ENCODE measurements around the gene AHCYL2.

AHCYL2 gene

GRCh38 chr7:129240119-129240820 is 15.4 kb downstream of the AHCYL2 start:
- no peaks in the 10 kb centered on the region for H3K9me3 ChIP-seq (ENCODE audit: insufficient read depth, low read depth, low read length)
- no peaks in the 10 kb centered on the region for H4K20me1 ChIP-seq (ENCODE audit: insufficient read depth, low read length, poor library complexity, severe bottlenecking)
- no peak for TF ChIP-seq EZH2phosphoT487 (IDR thresholded peaks at IDR 0.05; ENCODE audit: borderline replicate concordance)
- TF ChIP-seq, protein P1, sequence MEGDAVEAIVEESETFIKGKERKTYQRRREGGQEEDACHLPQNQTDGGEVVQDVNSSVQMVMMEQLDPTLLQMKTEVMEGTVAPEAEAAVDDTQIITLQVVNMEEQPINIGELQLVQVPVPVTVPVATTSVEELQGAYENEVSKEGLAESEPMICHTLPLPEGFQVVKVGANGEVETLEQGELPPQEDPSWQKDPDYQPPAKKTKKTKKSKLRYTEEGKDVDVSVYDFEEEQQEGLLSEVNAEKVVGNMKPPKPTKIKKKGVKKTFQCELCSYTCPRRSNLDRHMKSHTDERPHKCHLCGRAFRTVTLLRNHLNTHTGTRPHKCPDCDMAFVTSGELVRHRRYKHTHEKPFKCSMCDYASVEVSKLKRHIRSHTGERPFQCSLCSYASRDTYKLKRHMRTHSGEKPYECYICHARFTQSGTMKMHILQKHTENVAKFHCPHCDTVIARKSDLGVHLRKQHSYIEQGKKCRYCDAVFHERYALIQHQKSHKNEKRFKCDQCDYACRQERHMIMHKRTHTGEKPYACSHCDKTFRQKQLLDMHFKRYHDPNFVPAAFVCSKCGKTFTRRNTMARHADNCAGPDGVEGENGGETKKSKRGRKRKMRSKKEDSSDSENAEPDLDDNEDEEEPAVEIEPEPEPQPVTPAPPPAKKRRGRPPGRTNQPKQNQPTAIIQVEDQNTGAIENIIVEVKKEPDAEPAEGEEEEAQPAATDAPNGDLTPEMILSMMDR (conservative IDR thresholded peaks at IDR 0.05; ENCODE audit: low read length): no peak
- H3K9me2 ChIP-seq (replicated peaks; ENCODE audit: low read depth, low read length): no peaks in the 10 kb centered on the region
- H3K4me1 ChIP-seq (ENCODE audit: insufficient read depth, low read length, poor library complexity, severe bottlenecking): no peaks in the 10 kb centered on the region
- H3K36me3 ChIP-seq (ENCODE audit: insufficient read depth, low read length): no peaks in the 10 kb centered on the region
- no peak overlapping the region for H2AFZ ChIP-seq (ENCODE audit: low read length)
- no peak overlapping the region for H3K9ac ChIP-seq (ENCODE audit: low read depth, low read length, poor library complexity, severe bottlenecking)
- no peak overlapping the region for H3K4me2 ChIP-seq (ENCODE audit: low read depth, low read length, poor library complexity, severe bottlenecking)
- no peaks in the 10 kb centered on the region for H3F3A ChIP-seq (ENCODE audit: low read depth)
- H3K79me2 ChIP-seq (ENCODE audit: insufficient read depth, low read length): 0 out of 2 replicates have a peak, but pooled peaks cover 4% of the 10 kb centered on the region
- no peaks in the 10 kb centered on the region for H3K27me3 ChIP-seq (ENCODE audit: insufficient read depth, low read length, poor library complexity, severe bottlenecking)
- H3K4me3 ChIP-seq (ENCODE audit: low read length, poor library complexity, severe bottlenecking): no peak overlapping the region

- Histone ChIP-seq H4K20me1 (ENCODE audit: insufficient read depth, low read length, poor library complexity, severe bottlenecking) (no peaks in the 10 kb centered on the region), H3K79me2 (ENCODE audit: insufficient read depth, low read length) (peaks cover 9% of the 10 kb centered on the region; the same call in 1 of the 2 replicates), H3F3A (ENCODE audit: low read depth) (no peaks in the 10 kb centered on the region), H3K27me3 (ENCODE audit: insufficient read depth, low read length, poor library complexity, severe bottlenecking) (no peaks in the 10 kb centered on the region), H3K4me3 (ENCODE audit: low read length, poor library complexity, severe bottlenecking) (no peak overlapping the region), H3K4me1 (ENCODE audit: insufficient read depth, low read length, poor library complexity, severe bottlenecking) (no peaks in the 10 kb centered on the region), H3K9me2 (replicated peaks; ENCODE audit: low read depth, low read length) (no peaks in the 10 kb centered on the region), H3K4me2 (ENCODE audit: low read depth, low read length, poor library complexity, severe bottlenecking) (no peak overlapping the region), H3K9me3 (ENCODE audit: insufficient read depth, low read depth, low read length) (no peaks in the 10 kb centered on the region), H3K36me3 (ENCODE audit: insufficient read depth, low read length) (no peaks in the 10 kb centered on the region), H2AFZ (ENCODE audit: low read length) (no peak overlapping the region), H3K9ac (ENCODE audit: low read depth, low read length, poor library complexity, severe bottlenecking) (no peak overlapping the region)
- TF ChIP-seq EZH2phosphoT487 (IDR thresholded peaks at IDR 0.05; ENCODE audit: borderline replicate concordance): no peak
- TF ChIP-seq, protein P1 (conservative IDR thresholded peaks at IDR 0.05; ENCODE audit: low read length): no peak
Observed at GRCh38 chr7:129244220-129244619, 19.4 kb downstream of the AHCYL2 start.

DNA sequence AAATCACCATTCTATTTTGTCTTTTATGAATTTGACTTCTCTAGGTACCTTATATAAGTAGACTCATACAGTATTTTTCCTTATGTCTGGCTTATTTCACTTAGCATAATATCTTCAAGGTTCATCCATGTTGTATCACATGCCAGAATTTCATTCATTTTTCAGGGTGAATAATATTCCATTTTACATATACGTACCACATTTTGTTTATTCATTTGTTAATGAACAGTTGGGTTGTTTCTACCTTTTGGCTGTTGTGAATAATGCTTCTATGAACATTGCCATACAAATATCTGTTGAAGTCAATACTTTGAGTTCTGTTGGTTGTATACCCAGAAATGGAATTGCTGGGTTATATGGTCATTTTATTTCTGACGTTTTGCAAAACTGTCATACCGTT is 20.7 kb downstream of the AHCYL2 start:
- H3K4me3 ChIP-seq (ENCODE audit: low read length, poor library complexity, severe bottlenecking): no peak overlapping the region
- H3F3A ChIP-seq (ENCODE audit: low read depth): no peaks in the 10 kb centered on the region
- no peak overlapping the region for H2AFZ ChIP-seq (ENCODE audit: low read length)
- no peaks in the 10 kb centered on the region for H3K9me3 ChIP-seq (ENCODE audit: insufficient read depth, low read depth, low read length)
- H4K20me1 ChIP-seq (ENCODE audit: insufficient read depth, low read length, poor library complexity, severe bottlenecking): no peaks in the 10 kb centered on the region
- no peaks in the 10 kb centered on the region for H3K4me1 ChIP-seq (ENCODE audit: insufficient read depth, low read length, poor library complexity, severe bottlenecking)
- no peaks in the 10 kb centered on the region for H3K9me2 ChIP-seq (replicated peaks; ENCODE audit: low read depth, low read length)
- no peak overlapping the region for H3K9ac ChIP-seq (ENCODE audit: low read depth, low read length, poor library complexity, severe bottlenecking)
- H3K27me3 ChIP-seq (ENCODE audit: insufficient read depth, low read length, poor library complexity, severe bottlenecking): no peaks in the 10 kb centered on the region
- no peaks in the 10 kb centered on the region for H3K36me3 ChIP-seq (ENCODE audit: insufficient read depth, low read length)
- H3K4me2 ChIP-seq (ENCODE audit: low read depth, low read length, poor library complexity, severe bottlenecking): no peak overlapping the region
- TF ChIP-seq, protein P1 (conservative IDR thresholded peaks at IDR 0.05; ENCODE audit: low read length): no peak
- TF ChIP-seq EZH2phosphoT487 (IDR thresholded peaks at IDR 0.05; ENCODE audit: borderline replicate concordance): no peak
- H3K79me2 ChIP-seq (ENCODE audit: insufficient read depth, low read length): peaks cover 9% of the 10 kb centered on the region; the same call in 1 of the 2 replicates

All from Loucy (cell line).